Esophagus muscularis mucosa (tissue), 3 donors: ENCODE results near the gene DUSP6.

Experiments used
- CTCF ChIP-seq, 3 experiments: fragments of 200-600 bp in 2 of 3; fragments of 450-650 bp in 1 of 3; sonication (generic) in 2 of 3; IDR thresholded peaks; one replicate each; pipeline ENCODE4 v1.5.1; 2017 to 2019; ENCODE audit warnings: antibody characterized with exemption in 3 of 3, mild to moderate bottlenecking in 2 of 3, moderate library complexity in 1 of 3
- POLR2A ChIP-seq: fragments of 450-650 bp; IDR thresholded peaks from one replicate; pipeline ENCODE4 v1.6.1; 2017; ENCODE audit warnings: antibody characterized with exemption, moderate library complexity, mild to moderate bottlenecking, low read depth
- POLR2AphosphoS5 ChIP-seq, 2 donors: sonication (generic); formaldehyde crosslinking; IDR thresholded peaks; one replicate each; pipeline ENCODE4 v1.6.1; 2017; ENCODE audit warnings: antibody characterized with exemption in 2 of 2

GRCh38 chr12:89383235-89384049, 31.1 kb upstream of the DUSP6 start:
- TF ChIP-seq POLR2A (no peak), CTCF (IDR thresholded peaks at IDR 0.05) (no peak), POLR2AphosphoS5 (IDR thresholded peaks at IDR 0.05) (no peak)
